HG03103 (cell line): ENCODE data around the gene KCNH2.
"Not testable (repeated sequence)": the region's sequence is repeated elsewhere in the genome, so short reads cannot be mapped to it uniquely, and the experiment has no call there.

ENCODE experiments used
- ATAC-seq: cut with Tn5 transposase; IDR thresholded peaks from one replicate; pipeline ENCODE4 v1.9.1; 2021; ENCODE audit warnings: low read depth; ENCODE audit not compliant: unreplicated experiment

Gene KCNH2

DNA sequence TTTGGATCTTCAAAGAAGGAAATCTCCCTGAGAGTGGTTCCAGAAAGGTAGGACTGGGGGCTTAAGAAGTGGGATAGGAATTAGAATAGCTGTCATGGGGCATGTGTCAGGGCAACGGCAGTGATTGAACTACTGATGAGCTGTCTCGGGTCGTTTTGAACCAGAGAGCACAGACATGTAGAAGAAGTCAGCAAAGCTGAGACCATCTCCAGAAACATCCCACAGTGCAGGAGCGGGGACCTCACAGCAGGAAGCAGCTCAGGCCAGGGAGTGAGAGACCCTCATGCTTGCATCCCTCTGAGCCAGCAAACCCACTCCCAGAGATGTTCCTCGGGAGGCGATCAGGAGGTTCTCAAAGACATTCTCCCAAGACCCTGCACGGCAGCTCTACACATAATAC is 65.7 kb downstream of the KCNH2 start:
- ATAC-seq, result no peak

DNA sequence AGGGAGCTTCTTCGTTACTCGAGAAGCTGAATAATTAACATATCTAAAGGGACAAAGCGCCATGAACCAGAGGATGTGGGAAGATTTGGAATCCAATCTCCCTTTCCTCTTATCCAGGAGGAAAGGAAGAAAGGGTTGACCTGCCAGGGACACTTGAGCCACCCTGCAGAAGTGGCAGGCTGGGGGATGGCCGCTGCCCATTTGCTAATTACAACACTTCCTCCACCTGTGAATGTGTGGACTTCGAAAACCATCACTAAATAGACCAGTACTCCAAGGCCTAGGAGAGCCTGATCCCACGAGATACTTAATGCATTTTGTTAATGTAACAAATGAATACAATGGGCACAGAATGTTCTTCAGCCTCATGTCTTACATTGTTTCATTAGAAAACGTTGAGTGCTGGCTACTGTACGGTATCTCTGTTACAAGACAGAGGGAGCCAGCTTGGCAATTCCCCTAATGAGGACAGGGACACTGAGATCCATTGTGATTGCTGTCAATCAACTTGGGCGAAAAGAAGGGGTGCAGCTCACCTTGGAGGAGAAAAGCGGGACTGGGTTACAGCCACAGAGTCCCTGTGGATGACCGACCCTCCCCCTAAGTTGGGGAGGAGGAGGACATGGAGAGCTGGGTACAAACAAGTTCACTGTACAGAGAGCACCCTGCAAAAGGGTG is 66.4 kb downstream of the KCNH2 start:
- no peak for ATAC-seq

DNA sequence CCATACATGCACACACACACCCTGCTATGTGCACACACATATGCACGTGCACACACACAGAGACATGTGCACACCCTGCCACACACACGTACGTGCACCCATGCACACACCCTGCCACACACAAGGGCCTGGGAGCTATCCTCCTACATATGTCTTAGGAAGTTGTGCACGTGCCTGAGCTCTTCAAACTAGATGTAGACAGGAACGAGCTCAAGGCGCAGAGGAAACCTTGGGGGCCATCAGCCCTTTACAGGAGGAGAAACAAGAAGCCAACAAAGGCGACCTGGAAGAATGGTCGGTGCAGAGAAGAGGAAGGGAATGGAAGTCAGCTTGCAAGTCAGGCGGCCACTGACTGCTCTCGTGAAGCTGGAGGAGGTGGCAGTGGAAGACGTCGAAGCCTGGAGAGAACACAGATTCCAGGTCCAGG is 67.1 kb downstream of the KCNH2 start:
- no peak for ATAC-seq

DNA sequence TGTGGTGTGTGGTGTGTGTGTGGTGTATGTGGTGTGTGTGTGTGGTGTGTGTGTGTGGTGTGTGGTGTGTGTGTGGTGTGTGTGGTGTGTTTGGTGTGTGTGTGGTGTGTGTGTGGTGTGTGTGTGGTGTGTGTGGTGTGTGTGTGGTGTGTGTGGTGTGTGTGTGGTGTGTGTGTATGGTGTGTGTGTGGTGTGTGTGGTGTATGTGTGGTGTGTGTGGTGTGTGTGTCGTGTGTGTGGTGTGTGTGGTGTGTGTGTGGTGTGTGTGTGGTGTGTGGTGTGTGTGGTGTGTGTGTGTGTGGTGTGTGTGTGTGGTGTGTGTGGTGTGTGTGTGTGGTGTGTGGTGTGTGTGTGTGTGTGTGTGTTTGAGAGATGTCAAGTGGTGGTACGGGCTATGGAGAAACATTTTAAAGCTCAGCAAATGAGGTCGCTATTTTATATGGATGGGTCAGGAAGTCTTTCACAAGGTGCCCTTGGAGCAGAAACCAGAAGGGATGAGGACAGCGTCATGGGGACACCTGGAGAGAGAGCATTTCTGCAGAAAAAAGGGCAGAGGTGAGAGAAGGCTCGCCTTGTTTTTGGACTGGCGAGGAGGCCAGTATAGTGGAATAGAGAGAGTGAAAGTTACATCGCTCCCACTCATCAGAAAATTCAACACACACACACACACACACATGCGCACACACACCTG is 67.7 kb downstream of the KCNH2 start:
- ATAC-seq, result not testable (repeated sequence)

DNA sequence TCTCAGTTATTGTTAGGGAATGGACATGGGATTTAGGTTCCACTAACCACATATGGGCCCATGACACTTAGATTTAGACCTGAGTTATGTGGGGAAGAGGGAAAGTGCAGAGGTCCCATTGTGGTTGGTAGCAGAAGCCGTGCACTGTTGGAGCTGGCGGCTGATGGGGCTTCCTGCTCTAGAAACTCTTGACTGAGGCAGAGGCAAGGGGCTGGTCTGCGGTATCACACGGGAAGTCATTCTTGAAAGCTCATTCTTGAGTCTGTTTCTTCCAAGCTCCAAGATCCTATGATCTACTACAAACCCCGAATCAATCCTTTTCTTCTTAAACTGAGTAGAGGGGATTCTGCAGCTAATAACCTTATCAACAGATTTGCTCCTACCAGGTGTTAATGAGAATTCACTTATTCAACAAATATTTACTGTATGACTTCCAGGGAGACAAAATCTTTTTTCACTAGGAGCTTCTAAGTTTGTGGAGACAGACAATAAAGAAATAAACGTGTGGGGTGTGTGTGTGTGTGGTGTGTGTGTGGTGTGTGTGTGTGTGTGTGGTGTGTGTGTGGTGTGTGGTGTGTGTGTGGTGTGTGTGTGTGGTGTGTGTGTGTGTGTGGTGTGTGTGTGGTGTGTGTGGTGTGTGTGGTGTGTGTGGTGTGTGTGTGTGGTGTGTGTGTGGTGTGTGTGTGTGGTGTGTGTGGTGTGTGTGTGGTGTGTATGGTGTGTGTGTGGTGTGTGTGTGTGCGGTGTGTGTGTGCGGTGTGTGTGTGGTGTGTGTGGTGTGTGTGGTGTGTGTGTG is 68.7 kb downstream of the KCNH2 start:
- ATAC-seq, result no peak

DNA sequence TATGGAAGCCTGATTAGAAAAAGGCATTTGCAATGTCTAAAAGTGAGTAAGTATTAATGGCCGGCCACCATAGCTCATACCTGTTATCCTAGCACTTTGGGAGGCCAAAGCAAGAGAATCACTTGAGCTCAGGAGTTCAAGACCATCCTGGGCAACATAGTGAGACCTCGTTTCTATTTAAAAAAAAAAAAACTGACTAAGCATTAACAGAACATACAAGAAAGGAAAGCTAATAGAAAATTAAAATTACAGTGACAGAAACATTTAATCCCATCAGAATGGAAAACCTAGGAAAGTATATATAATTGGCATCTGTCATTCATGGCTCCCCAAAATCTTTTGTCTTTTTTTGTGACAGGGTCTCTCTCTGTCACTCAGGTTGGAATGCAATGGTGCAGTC is 69.9 kb downstream of the KCNH2 start:
- no peak for ATAC-seq

DNA sequence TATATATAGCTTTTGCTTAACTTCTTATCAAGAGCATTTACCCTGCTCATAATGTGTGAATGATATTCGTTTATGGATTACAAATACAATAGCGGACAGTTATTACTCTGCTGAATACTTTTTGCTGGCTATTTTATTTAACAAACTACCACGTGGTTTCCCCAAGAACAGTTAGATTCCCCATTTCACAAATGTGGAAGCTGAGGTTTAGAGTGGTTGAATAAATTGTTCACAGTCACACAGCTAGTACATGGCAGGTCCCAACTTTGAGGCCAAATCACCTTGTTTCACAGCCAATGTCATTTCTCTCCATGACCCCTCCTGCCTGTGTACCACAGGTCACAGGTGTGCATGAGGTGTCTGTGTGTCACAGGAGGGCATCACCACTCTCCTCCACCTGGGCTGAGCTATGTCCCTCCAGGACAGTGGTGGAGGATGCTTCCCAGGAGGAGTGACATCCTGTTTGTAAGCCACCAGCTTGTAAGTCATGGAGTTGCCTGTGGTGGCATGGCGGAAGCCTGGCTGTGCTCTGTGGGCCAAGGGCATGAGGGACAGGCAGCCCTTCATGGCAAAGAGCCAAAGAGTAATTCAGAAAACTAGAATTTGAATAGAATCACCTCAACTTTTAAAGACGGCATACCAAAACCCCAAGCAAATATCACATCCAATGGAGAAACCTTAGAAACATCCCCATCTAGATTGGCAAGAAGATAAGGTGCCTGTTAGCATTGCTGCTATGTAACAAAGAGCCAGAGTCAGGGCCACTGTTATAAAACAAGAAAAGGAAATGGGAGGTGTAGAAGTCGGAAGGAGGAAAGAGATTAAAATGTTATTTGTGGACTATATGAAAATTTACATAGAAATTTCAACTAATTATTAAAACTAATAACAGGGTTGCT is 73.9 kb downstream of the KCNH2 start:
- no peak for ATAC-seq

DNA sequence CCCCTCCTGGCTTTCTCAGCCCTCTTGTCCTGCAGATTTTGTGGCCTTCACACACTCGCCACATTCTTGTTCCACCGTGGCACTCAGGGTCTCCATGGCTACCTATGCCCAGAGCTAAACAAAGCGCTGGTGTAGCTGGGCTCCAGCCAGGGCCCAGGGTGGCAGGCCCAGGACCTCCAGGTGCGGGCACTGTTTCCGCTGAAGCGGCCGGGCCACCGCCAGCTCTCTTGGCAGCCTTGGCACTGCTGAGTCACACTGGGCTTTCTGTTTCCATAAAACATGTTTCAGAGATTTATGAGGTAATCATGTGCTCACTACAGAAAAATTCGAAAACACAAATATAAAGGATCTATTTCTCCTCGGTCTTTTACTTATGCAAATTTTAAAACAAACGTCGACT is 74.5 kb downstream of the KCNH2 start:
- no peak for ATAC-seq

DNA sequence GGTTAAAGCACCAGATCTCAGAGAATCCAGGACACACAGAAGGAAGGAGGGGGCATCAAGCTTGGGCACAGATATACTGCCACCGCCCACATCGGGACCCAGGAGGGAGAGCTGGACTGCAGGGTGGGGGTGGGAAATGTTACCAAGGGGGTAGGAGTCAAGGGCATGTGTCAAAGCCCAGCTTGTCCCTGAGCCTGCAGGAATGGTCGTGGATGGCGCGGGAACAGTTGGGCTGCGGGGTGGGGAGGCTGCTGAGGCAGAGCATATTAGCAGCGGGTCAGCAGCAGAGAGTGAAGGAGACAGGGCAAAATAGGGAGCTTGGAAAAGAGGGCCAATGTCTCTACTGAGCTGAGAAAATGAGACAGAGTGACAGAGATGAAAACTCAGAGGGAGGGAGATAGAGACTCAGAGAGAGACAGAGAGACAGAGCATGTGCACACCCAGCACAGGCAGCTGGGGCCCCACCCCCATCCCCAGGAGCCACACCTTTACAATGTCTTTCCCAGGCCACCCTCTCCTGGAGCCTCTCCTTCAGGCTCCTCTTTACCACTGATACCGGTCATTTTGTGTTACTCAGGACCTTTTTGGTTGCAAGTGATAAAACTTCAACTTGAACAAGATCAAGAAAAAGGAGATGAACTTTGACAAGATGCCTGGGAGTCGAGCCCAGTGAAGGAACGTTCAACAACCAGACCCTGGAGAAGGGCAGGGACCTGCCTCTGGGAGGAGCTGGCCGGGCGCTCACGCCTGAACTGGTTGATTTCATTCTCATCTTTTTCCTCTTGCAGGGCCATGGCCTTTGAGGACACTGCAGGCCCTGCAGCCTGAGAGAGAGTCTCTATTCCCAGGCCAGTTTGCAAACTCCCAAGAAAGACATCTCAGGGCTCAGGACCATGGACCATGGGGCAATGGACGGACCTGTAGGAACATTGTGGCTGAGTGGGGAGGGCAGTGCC is 75.8 kb downstream of the KCNH2 start:
- no peak for ATAC-seq

DNA sequence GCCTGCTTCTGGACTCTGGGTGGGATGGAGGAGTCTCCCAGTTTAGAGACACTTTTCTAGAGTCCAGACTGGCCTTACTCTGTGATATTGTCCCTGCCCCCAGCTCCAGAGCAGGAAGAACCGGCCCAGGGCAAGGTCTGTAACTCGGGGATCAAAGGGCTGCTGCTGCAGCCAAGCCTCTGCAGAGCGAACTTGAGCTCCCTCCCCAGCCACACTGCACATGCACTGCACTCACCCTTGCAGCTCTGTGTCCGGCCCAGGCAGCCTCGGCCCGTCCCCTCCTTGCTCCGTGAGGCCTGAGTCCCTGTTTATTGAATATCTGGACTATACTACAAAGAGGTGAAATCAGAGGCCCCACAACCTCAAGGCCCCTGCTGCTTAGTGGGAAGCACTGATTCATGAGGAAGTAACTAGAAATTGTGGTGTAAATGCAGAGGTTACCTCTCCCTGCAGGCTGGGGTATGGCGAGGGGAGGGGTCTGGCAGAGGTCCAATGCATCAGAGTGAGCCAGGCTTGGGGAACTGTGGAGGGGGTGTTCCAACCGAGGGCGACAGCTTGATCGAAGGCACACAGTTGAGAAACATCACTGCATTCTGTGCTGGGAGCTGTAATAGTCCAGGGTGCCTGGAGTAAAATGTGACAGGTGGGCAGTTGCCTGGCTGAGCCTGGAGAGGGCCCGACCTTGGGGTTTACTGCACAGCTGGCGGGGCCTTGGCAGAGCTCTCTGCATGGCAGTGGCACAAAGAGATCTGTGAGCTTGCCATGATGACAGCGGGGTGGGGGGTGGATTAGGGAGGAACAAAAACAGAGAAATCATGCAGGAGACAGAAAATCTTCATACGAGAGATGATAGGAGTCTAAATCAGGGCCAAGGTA is 76.7 kb downstream of the KCNH2 start:
- no peak for ATAC-seq

DNA sequence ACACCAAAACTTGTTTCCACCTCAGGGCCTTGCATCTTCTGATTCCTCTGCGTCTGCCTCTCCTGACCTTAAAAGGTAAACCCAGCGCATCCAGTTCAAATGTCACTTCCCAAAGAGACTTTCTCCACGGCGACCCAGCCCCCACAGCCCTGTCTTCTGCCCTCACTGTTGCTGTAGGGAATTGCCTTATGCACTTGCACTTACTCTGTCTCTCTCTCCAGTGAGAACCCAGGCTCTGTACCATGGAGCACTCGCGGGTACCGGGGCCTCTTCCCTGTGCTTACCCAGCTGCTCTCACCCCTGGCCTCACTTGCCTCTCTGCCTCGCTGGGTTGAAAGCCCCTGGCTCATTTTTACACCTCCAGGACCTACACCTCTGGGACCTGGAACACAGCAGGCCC is 77.4 kb downstream of the KCNH2 start:
- ATAC-seq, result no peak

DNA sequence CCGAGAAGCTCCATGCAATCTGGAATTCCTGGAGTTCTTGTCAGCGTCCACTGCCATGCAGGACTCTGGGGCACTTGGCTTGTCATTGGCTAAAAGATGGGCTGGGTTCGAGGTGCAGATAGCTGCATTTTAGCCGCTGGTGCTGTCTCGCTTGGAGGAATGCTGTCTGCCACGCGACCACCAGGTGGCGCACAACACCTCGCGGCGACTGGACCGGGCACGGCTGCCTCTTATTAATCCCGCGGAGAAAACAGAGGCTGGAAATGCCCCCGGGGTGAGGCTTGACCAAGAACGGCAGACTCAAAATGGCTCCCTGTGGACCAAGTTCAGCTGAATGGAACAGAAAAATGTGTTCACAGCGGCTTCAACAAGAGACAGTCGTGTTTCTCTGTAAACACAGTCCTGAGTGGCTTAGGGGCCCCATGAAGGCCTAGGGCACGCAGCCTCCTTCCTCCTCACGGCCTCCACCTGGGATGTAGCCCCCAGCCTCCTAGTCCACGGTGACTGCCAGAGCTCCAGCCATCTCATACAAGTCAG is 79.6 kb downstream of the KCNH2 start:
- ATAC-seq, result no peak

DNA sequence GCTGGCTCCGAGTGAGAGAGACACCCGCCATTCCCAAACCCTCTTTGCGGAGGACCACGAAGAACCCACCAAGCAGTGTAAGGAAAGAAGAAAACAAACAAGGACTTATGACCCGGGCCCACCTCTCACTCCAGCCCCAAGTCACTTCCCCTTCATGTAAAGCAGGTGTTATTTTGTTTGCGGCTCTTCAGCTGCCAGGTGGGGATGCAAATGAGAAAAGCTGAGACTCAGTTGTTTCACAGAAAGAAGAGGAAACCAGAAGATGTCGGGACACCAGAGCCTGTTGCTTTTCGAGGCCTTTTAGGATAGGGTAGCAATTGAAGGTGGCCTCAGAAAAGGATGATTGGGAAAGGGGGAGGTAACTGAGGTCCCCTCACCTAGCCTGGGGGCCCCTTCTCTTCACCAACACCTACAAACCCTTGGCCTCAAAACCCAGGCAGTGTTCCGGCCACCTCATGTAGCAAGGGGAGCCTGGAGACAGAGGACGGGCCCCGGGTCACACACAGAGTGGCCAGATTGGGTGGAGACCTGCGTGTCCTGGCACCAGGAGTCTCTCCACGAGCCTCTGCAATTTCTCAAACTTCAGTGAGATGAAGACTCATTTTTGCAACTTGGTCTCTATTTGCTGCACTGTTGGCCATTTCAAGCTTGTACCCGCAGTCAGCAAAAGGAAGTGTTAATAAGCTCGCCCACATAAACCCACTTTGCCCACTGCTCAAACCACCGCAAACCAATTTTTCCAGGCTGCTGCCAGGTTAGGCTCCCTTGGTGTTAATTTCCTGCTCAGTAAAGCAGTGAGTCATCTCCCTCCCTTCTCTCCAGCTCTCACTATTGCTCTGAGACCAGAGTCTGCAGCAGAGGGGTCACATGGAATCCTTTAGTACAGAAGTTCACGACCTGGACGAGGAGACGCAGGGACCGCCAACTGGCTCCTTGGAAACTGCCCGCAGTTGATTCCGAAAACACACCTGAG is 80.3 kb downstream of the KCNH2 start:
- ATAC-seq, result no peak

DNA sequence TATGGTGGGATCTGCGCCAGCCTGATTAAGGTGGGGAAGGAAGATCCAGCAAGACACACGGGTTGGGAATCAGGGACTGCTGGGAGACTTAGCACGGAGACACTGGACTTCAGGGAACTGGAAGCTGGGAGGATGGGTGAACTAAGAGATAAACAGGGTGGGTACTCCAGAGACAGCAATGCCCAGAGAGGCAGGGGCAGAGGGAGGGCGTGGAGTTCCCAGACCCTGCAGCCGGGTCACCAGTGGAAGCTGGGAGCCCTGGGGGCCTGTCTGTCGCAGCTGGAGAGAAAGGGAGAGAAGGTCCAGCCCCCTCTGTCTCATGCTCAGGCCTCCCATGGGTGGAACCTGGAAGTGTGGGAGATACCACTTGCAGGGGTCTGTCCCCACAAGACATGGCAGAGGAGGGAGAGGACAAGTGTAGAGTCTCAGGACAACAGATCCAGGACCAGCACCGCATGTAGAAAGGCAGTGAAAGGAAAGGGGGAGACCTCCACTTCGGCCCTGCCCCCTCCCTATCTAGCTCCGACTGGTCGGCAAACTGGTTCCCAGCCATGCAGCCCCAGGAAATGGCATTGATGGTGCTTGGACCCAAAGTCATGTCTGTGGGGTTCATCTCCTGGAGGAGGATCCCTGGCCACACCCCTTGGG is 81.4 kb downstream of the KCNH2 start:
- ATAC-seq, result no peak

DNA sequence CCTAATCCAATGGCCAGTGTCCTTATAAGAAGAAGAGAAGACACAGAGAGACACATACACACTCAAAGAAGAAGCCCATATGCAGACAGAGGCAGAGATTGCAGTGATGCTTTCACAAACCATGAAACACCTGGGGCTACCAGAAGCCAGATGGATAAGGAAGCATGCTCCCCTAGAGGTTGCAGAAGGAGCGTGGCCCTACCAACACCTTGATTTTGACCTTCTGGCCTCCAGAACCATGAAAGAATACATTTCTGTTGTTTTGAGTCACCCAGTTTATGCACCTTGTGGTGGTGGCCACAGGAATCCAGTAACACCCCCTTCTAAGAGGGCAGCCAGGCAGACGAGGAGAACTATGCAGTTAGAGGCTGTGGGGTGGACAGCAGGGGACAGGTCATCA is 82.3 kb downstream of the KCNH2 start:
- ATAC-seq, result no peak
